Esophagus squamous epithelium (tissue), 5 donors: ENCODE data around the gene EIF2AK3. TPM values are rescaled to one million over a fixed set of nuclear protein-coding genes. Genes with fewer than 3 reads are reported as not detected.

ENCODE experiments used
- DNase-seq: peaks from one replicate; lab custom pipeline; 2025; lab: John Stamatoyannopoulos, UW
- H3K27ac ChIP-seq, 4 donors: fragments of 200-600 bp; sonication (generic); one replicate each; pipeline ENCODE4 v1.5.1; 2016 to 2019; ENCODE audit warnings: mild to moderate bottlenecking in 1 of 4
- H3K27me3 ChIP-seq, 4 donors: fragments of 200-600 bp; sonication (generic); 1 replicate in 3 of 4; 2 replicates in 1 of 4; pipeline versions ENCODE4 v1.5.1 to v1.6.0; 2017 to 2021; ENCODE audit warnings: antibody characterized with exemption in 1 of 4
- H3K36me3 ChIP-seq, 3 donors: fragments of 200-600 bp; sonication (generic); one replicate each; pipeline ENCODE4 v1.5.1; 2016 to 2019
- H3K4me1 ChIP-seq, 3 donors: fragments of 200-600 bp; sonication (generic); one replicate each; pipeline ENCODE4 v1.5.1; 2017 to 2019
- H3K4me3 ChIP-seq, 4 donors: fragments of 200-600 bp; sonication (generic); 1 replicate in 3 of 4; 2 replicates in 1 of 4; pipeline ENCODE4 v1.5.1; 2016 to 2019; ENCODE audit warnings: mild to moderate bottlenecking in 2 of 4, moderate library complexity in 1 of 4
- H3K9me3 ChIP-seq, 3 donors: fragments of 200-600 bp; sonication (generic); one replicate each; pipeline ENCODE4 v1.5.1; 2016 to 2019
- CTCF ChIP-seq, 6 experiments: fragments of 450-650 bp in 4 of 6; fragments of 200-600 bp in 2 of 6; sonication (generic) in 2 of 6; IDR thresholded peaks; one replicate each; pipeline ENCODE4 v1.5.1; 2016 to 2019; ENCODE audit warnings: antibody characterized with exemption in 6 of 6, mild to moderate bottlenecking in 4 of 6, moderate library complexity in 4 of 6
- POLR2A ChIP-seq, 4 donors: fragments of 450-650 bp; IDR thresholded peaks; one replicate each; pipeline ENCODE4 v1.6.1; 2017; ENCODE audit warnings: antibody characterized with exemption in 4 of 4, mild to moderate bottlenecking in 4 of 4, moderate library complexity in 3 of 4
- WGBS, 2 donors: methylation state at CpG; one replicate each; pipeline ENCODE4 v1.1.5; 2018; 5-methylcytosine and 5-hydroxymethylcytosine counted together
- intact Hi-C: fragments of 100-400 bp; cut with DNase I; formaldehyde crosslinking; loops from one replicate; pipeline ENCODE4 v1.15.0; 2022
- total RNA-seq, 4 donors: library from RNA; depleted of rRNA; stranded (reverse); fragments of >200 nt; gene quantifications; one replicate each; pipeline ENCODE4 v1.1.0, GENCODE V29; 2016
- donor health status: DM: yes; HTN: yes; CAD: no.

The EIF2AK3 gene
- total RNA-seq: 10 to 100 TPM; 12.2 to 16.9 (median 16.7) TPM

DNA sequence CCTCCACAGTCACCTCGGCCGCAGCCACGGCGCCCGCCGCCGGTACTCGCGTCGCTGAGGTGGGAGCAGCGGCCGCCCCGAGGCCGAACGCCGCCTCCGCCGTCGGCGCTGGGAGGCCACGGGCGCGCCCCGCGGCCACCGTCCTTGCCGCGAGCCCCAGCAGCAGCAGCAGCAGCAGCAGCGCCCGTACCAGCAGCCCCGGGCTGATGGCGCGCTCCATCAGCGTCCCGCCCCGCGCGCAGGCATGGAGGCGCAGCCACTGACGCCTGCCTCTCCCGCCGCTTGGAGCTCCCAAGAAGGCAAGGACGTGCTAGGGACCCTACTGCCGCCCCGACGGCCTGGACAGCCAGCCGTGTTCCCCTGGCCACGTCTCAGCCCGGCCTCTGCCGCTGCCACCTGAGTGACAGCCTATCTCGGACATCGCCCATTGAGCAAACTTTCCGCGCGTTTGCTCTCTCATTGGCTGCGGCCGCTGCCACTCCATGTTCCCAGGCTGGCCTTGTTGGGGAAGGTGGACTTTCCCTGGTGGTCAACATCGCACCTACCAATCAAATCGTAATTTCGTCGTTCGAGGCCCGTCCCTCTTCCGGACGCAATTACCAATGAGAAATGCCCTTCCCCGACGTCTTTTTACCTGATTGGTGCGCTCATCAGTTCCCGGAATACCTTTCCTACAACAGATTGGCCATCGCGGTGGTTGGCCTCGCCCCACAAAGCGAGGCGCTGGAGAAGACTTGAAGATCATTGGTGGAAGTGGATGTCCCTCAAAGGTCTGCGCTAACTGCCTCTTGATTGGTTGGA, at the start of gene EIF2AK3:
Gene EIF2AK3, minus strand, starts transcription at position 410 of the 801 bp plus-strand sequence. Its CDS starts 190 bp downstream, at position 220.
- Histone ChIP-seq H3K36me3 (no peaks in the 10 kb centered on the region), H3K4me3 (peak within 1 kb of the TSS; percentile 74 to 97 (median 91)), H3K27ac (peak within 1 kb of the TSS; percentile 96 to 98 (median 97)), H3K4me1 (peaks cover 5 to 56% (median 27%) of the 10 kb centered on the region in 3 donors), H3K9me3 (no peaks in the 10 kb centered on the region), H3K27me3 (no peaks in the 10 kb centered on the region)
- 0 to 1% methylated on average over 18 to 22 of the region's 75 CpGs for WGBS, 2 donors
- intact Hi-C loops: no loop called here
- TF ChIP-seq POLR2A (IDR thresholded peaks at IDR 0.05) (peak in 3 of 4 donors; percentile 94 to 99 (median 95)), CTCF (IDR thresholded peaks at IDR 0.05) (peak in 4 of 6 experiments; percentile 23 to 53 (median 34))
- DNase-seq: peak; percentile 98

- no peak overlapping the region for H3K4me3 ChIP-seq
- H3K27ac ChIP-seq: no peak overlapping the region
- peaks cover 0 to 5% (median 0%) of the 10 kb centered on the region in 3 donors for H3K4me1 ChIP-seq
- H3K36me3 ChIP-seq: no peaks in the 10 kb centered on the region
- H3K27me3 ChIP-seq: no peaks in the 10 kb centered on the region
- intact Hi-C loops: no loop called here
- TF ChIP-seq POLR2A (IDR thresholded peaks at IDR 0.05): no peak
- TF ChIP-seq CTCF (IDR thresholded peaks at IDR 0.05): no peak
- no peak for DNase-seq
- H3K9me3 ChIP-seq: no peaks in the 10 kb centered on the region
- WGBS, 2 donors: 50 to 86% methylated on average over 1 of the region's 1 CpG
Measured at GRCh38 chr2:88673363-88673762, 46.1 kb upstream of the EIF2AK3 start.

DNA sequence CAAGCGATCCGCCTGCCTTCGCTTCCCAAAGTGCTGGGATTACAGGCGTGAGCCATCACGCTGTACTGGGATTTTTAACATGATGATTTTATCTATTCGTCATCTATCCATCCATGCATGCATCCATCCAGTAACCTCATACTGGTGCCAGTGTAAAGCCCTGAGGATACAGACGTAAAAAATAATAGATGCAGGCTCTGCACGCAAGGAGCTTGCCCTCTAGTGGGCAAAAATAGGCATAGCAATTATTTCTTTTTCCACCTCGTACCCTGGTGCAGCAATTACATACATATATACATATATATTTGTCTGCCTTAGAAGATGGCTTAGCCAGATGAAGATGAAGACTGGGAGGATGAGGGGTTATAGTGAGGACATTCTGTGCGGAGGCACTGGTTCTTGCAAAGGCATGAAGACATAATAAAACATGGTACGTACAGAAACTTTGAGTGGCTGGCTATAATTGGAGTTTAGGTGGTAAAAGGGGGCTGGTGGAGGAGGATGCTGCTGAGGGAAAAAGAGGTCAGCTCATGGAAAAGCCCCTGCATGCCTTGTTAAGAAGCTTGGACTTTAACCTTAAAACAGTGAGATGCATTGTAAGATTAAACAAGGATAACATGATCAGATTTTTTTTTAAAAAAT, 44.6 kb upstream of the EIF2AK3 start:
- WGBS, 2 donors: 35 to 39% methylated on average over 11 of the region's 11 CpGs
- TF ChIP-seq CTCF (IDR thresholded peaks at IDR 0.05) (peak; percentile 75 to 93 (median 80)), POLR2A (IDR thresholded peaks at IDR 0.05) (no peak)
- Histone ChIP-seq H3K27me3 (no peaks in the 10 kb centered on the region), H3K9me3 (no peaks in the 10 kb centered on the region), H3K4me3 (no peak overlapping the region), H3K4me1 (peaks cover 0 to 5% (median 0%) of the 10 kb centered on the region in 3 donors), H3K27ac (no peak overlapping the region), H3K36me3 (no peaks in the 10 kb centered on the region)
- intact Hi-C loops: no loop called here
- DNase-seq: no peak

DNA sequence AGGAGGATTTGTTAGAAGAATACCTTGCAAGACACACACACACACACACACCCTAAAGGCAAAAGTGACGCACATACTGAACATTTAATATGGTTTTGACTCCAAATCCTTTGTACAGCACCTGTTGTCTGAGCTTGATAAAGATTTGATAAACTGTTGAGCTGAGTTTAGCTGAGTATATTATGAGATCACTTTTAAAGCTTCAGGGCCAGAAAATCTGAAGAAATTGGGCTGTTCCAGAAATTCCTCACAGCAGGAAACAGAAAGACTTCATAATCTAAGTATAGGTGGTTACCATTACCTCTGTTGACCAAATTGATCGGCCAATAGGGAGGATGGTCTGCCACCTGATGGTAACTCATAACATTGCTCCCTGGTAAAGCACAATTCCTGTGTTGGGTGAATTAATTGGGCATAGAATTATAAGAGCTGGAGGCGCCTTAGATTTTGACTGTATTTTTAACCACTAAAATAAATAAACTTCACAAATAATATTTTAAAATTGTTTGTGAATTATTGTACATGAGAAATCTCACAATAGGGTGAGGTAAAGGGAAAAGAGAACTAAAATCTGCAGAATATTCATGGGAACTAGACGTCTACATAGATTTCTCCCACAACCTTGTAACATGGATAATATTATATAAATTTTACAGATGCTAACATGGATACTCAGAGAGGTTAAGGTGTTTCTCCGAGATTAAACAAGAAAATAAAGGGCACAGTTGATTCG, 42.4 kb upstream of the EIF2AK3 start:
- WGBS, 2 donors: 50 to 63% methylated on average over 6 of the region's 6 CpGs

More for the DNA sequence above, 42.4 kb upstream of the EIF2AK3 start:
- DNase-seq: no peak
- H3K36me3 ChIP-seq: no peaks in the 10 kb centered on the region
- H3K4me3 ChIP-seq: no peak overlapping the region
- peaks cover 0 to 5% (median 0%) of the 10 kb centered on the region in 3 donors for H3K4me1 ChIP-seq
- TF ChIP-seq CTCF (IDR thresholded peaks at IDR 0.05) (peak; percentile 47 to 76 (median 64)), POLR2A (IDR thresholded peaks at IDR 0.05) (no peak)
- intact Hi-C loops: loop anchor here (5.0 kb wide), 1 partner anchor 77 kb away; no protein-coding TSS in a partner anchor
- H3K27me3 ChIP-seq: no peaks in the 10 kb centered on the region
- peak overlapping the region in 1 of 4 donors; percentile 26 for H3K27ac ChIP-seq
- H3K9me3 ChIP-seq: no peaks in the 10 kb centered on the region
